PC-9 (cell line): ENCODE results near the gene SULT1A3.

ENCODE experiments used
- EZH2 ChIP-seq: fragments of 200-600 bp; sonication (generic); IDR thresholded peaks from 2 replicates; pipeline ENCODE4 v1.8.0; 2017; ENCODE audit warnings: antibody characterized with exemption, low read depth
- TF ChIP-seq, protein P1 (sequence below): fragments of 200-600 bp; sonication (generic); conservative IDR thresholded peaks from 2 replicates; pipeline ENCODE4 v1.6.1; 2017; ENCODE audit warnings: mixed run types, antibody characterized with exemption, mild to moderate bottlenecking, moderate library complexity

DNA sequence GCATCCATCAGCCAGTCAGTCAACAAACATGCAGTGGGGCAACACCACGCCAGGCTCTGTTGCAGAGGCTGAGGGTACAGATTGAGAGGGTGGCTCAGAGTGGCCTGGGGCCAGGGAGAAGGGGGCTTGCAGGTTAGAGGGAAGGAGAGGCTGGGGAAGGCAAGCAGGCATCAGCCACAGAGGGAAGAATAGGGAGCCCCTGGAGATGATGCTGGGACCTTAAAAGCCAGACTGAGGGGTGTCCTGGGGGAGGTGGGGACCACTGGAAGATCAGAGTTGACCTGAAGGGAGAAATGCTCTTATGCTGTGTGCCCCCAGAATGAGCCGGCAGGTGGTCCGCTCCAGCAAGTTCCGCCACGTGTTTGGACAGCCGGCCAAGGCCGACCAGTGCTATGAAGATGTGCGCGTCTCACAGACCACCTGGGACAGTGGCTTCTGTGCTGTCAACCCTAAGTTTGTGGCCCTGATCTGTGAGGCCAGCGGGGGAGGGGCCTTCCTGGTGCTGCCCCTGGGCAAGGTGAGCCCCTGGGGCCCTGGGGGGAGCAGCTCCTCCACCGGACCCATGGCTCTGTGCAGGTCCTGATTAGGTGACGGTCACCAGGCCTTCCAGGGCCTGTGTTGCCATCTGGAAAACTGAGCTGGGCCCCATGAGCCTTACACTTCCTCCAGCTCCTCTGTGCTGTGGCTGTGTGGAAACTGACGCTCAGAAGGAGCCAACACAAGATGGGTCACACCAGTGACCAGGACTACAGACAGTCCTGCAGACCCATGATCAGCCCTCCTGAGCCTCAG, 14.0 kb upstream of the SULT1A3 start:
- TF ChIP-seq, protein P1, sequence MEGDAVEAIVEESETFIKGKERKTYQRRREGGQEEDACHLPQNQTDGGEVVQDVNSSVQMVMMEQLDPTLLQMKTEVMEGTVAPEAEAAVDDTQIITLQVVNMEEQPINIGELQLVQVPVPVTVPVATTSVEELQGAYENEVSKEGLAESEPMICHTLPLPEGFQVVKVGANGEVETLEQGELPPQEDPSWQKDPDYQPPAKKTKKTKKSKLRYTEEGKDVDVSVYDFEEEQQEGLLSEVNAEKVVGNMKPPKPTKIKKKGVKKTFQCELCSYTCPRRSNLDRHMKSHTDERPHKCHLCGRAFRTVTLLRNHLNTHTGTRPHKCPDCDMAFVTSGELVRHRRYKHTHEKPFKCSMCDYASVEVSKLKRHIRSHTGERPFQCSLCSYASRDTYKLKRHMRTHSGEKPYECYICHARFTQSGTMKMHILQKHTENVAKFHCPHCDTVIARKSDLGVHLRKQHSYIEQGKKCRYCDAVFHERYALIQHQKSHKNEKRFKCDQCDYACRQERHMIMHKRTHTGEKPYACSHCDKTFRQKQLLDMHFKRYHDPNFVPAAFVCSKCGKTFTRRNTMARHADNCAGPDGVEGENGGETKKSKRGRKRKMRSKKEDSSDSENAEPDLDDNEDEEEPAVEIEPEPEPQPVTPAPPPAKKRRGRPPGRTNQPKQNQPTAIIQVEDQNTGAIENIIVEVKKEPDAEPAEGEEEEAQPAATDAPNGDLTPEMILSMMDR: no peak
- TF ChIP-seq EZH2: no peak
